Nephron (organoid): ENCODE measurements around the gene SLCO4A1.

Experiments
- H3K27ac Mint-ChIP-seq, 3 experiments: 2 replicates each; pipeline ENCODE4 v1.8.0; 2020; ENCODE audit warnings: mixed read lengths in 3 of 3, mild to moderate bottlenecking in 2 of 3, moderate library complexity in 1 of 3
- H3K27me3 Mint-ChIP-seq: 2 replicates; pipeline ENCODE4 v1.8.0; 2021; ENCODE audit warnings: low read depth, mild to moderate bottlenecking, moderate library complexity, mixed read lengths
- H3K36me3 Mint-ChIP-seq: 2 replicates; pipeline ENCODE4 v1.8.0; 2020; ENCODE audit warnings: low read depth, mixed read lengths
- H3K4me1 Mint-ChIP-seq: 2 replicates; pipeline ENCODE4 v1.8.0; 2020; ENCODE audit warnings: mixed read lengths
- H3K4me3 Mint-ChIP-seq, 3 experiments: 2 replicates each; pipeline ENCODE4 v1.8.0; 2020; ENCODE audit warnings: mild to moderate bottlenecking in 3 of 3, mixed read lengths in 3 of 3, moderate library complexity in 2 of 3
- H3K9me3 Mint-ChIP-seq: 2 replicates; pipeline ENCODE4 v1.8.0; 2020; ENCODE audit warnings: mixed read lengths
- CTCF ChIP-seq, 3 experiments: fragments of 200-600 bp; sonication (generic); IDR thresholded peaks; one replicate each; pipeline ENCODE4 v1.5.0; 2021; ENCODE audit warnings: antibody characterized with exemption in 3 of 3; ENCODE audit not compliant: unreplicated experiment in 3 of 3

The SLCO4A1 gene

DNA sequence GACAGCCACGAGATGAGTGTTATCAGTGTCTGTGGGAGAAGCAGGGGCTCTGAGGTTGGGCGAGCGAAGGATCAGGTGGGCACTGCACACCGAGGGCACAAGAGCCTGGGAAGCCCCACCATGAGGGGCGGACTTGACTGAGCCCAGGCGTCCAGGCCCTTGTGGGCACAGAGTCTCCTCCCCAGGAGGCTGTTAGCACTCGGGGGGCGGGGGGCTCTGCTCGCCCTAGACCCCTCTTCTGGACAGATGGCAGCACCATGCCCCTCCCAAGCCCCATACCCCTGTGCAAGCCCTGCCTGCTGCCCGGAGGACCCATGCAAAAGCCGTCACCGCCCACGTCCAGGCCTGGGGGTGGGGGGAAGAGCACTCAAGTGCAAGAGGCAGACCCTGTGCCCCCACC lies 21.7 kb upstream of the SLCO4A1 start:
- Mint-ChIP-seq H3K36me3 (no peaks in the 10 kb centered on the region), H3K9me3 (no peaks in the 10 kb centered on the region), H3K4me3 (no peak overlapping the region), H3K4me1 (peaks cover 21% of the 10 kb centered on the region), H3K27me3 (peaks cover 5% of the 10 kb centered on the region), H3K27ac (no peak overlapping the region)
- TF ChIP-seq CTCF (IDR thresholded peaks at IDR 0.05; ENCODE audit: unreplicated experiment in 3 of 3): no peak

DNA sequence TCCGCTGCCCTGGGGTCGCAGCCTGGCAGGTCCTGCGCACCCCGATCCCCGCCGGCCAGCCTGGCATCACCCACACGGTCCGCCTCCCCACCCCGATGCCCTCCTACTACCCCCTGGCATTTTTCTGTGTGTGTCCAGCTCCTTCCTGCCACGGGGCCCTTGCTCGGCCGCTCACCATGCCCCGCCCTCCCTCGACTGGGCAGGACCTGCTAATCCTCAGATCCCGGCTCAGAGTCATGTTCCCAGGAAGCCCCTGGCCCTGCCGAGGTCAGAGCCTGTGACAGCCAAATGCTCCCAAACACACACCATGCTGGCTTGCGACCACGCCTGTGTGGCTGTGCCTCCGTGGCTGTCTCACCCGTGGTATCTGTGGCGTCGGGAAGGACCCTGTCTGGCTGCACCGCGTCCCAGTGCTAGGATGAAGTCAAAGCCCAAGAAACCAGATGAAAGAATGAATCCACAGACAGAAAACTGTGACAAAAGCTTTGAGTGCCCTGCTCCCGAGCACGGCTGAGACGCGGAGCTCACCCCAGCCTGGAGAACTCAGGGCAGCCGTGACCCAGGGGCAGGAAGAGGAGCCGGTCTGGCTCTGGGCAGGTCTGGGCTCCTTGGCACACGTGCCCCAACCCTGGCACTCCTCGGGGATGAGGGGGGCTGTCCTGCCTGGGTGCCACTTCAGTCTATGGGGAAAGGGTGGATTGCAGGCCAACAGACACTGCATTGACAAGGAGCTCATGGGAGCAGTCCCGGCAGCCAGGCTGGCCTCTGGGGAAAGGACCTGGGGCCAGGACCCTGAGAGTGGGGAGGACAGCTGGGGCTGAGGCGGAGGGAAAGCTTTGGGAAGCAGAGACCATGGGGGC lies 20.8 kb upstream of the SLCO4A1 start:
- Mint-ChIP-seq H3K27ac (peak overlapping the region; percentile 21 to 68 (median 64)), H3K9me3 (no peaks in the 10 kb centered on the region)
- TF ChIP-seq CTCF (IDR thresholded peaks at IDR 0.05; ENCODE audit: unreplicated experiment in 3 of 3): no peak

GRCh38 chr20:62622178-62622876 lies 20.0 kb upstream of the SLCO4A1 start:
- no peak for TF ChIP-seq CTCF (IDR thresholded peaks at IDR 0.05; ENCODE audit: unreplicated experiment in 3 of 3)
- H3K4me3 Mint-ChIP-seq: no peak overlapping the region

More for the DNA sequence above, 20.8 kb upstream of the SLCO4A1 start:
- H3K4me3 Mint-ChIP-seq: no peak overlapping the region
- H3K27me3 Mint-ChIP-seq: peaks cover 5% of the 10 kb centered on the region
- peaks cover 21% of the 10 kb centered on the region for H3K4me1 Mint-ChIP-seq
- no peaks in the 10 kb centered on the region for H3K36me3 Mint-ChIP-seq

DNA sequence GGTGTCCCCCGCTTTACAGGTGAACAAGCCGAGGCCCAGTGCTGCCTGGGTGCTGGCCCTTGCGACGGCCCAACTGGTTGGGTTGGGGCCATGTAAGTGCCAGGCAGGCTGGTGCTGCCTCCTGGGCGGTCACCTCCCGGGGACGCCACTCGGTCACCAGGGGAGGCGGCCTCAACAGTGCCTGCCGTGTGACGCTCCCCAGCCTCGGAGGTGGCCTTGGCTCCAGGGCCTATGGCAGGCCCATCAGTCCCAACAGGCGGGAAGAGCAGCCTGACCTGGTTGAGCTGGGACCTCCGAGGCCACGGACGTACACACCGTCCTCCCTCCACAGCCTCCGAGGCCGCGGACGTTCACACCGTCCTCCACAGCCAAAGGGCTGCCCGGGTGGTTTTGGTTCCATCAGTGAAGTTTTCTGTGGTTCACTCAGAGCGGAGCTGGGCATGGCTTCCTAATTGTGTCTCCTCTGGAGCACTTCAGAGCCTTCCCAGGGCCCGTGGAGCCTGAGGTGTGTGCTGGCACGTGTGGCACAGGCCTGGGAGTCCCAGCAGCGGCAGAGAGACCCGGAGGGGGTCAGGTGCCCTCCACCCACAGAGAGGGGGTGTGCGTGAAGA lies 19.3 kb upstream of the SLCO4A1 start:
- peaks cover 16% of the 10 kb centered on the region for H3K4me1 Mint-ChIP-seq
- H3K27ac Mint-ChIP-seq: peak overlapping the region; percentile 89 to 95 (median 94)
- H3K9me3 Mint-ChIP-seq: no peaks in the 10 kb centered on the region
- no peak for TF ChIP-seq CTCF (IDR thresholded peaks at IDR 0.05; ENCODE audit: unreplicated experiment in 3 of 3)
- no peak overlapping the region for H3K4me3 Mint-ChIP-seq
- H3K36me3 Mint-ChIP-seq: no peaks in the 10 kb centered on the region
- peaks cover 5% of the 10 kb centered on the region for H3K27me3 Mint-ChIP-seq

More at GRCh38 chr20:62622178-62622876, 20.0 kb upstream of the SLCO4A1 start:
- Mint-ChIP-seq H3K27ac (peak overlapping the region; percentile 21 to 68 (median 64)), H3K27me3 (peaks cover 5% of the 10 kb centered on the region), H3K4me1 (peaks cover 16% of the 10 kb centered on the region), H3K9me3 (no peaks in the 10 kb centered on the region), H3K36me3 (no peaks in the 10 kb centered on the region)

DNA sequence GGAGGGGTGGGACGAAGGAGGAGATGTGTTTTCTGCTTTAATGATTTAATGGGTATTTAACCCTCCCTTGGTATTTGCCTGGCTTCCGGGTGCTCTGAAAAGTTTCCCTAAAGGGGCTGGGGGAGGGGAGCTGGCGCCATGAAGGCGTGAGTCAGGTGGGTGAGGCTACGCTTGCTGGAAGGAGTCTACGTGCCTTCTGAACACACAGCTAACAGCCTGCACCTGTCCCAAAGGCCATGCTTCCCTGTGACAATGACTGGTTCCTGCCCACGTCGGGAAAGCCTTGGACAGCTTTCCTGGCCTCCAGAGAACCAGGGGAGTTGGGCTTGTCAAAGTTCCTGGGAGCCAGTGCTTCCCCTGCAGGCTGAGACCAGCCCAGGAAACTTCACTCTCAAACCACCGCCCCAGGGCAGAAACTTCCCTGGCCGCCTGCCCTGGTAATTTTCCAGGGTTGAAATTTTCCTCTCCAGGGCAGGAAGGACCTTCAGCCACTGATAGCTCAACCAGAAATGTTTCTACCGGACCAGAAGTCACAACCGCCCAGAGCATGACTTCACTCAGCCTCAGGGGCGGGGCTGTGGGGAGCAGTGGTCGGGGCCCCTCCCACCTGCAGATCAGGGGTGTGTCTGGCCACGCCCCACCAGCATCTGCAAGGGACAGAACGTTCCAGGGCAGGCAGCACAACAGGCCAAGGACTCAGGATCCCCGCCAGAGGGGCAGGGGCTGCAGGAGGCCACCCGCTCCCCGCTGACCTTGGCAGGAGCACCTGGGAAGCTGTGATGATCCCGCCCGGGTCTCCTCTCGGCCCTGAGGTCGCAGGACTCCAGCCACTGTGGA lies 18.6 kb upstream of the SLCO4A1 start:
- H3K36me3 Mint-ChIP-seq: no peaks in the 10 kb centered on the region
- H3K4me3 Mint-ChIP-seq: no peak overlapping the region
- peaks cover 5% of the 10 kb centered on the region for H3K27me3 Mint-ChIP-seq

More for the DNA sequence above, 18.6 kb upstream of the SLCO4A1 start:
- Mint-ChIP-seq H3K27ac (peak overlapping the region; percentile 89 to 95 (median 94)), H3K4me1 (peaks cover 16% of the 10 kb centered on the region), H3K9me3 (no peaks in the 10 kb centered on the region)
- TF ChIP-seq CTCF (IDR thresholded peaks at IDR 0.05; ENCODE audit: unreplicated experiment in 3 of 3): no peak
